Jurkat, Clone E6-1 (cell line): ENCODE measurements around the gene TAP2.
A peak's percentile ranks its signal among the peaks of the same experiment; 100 is the strongest.
"Not testable (repeated sequence)": the region's sequence is repeated elsewhere in the genome, so short reads cannot be mapped to it uniquely, and the experiment has no call there.

ENCODE experiments used
- DNase-seq: peaks from one replicate; pipeline ENCODE4 v3.0.0-alpha.2; 2011; ENCODE audit warnings: low read depth, low spot score
- H3K4me3 ChIP-seq: 2 replicates; pipeline ENCODE4 v1.5.1; 2011; ENCODE audit warnings: mild to moderate bottlenecking, low read length, control low read depth, moderate library complexity

TAP2 gene

GRCh38 chr6:32805404-32805803 is 33.1 kb downstream of the TAP2 start:
- not testable (repeated sequence) for H3K4me3 ChIP-seq, DNase-seq

- DNase-seq: no peak
- no peak overlapping the region for H3K4me3 ChIP-seq
Observed at GRCh38 chr6:32803416-32803815, 35.1 kb downstream of the TAP2 start.

- no peak for DNase-seq
- no peak overlapping the region for H3K4me3 ChIP-seq
Observed at GRCh38 chr6:32799740-32800139, 38.8 kb downstream of the TAP2 start.

GRCh38 chr6:32799168-32799567 is 39.4 kb downstream of the TAP2 start:
- no peak for DNase-seq
- H3K4me3 ChIP-seq: no peak overlapping the region

- peak overlapping the region; percentile 36 for H3K4me3 ChIP-seq
Observed at GRCh38 chr6:32796848-32797776, 41.4 kb downstream of the TAP2 start.

GRCh38 chr6:32794510-32794909 is 44.0 kb downstream of the TAP2 start:
- no peak for DNase-seq
- no peak overlapping the region for H3K4me3 ChIP-seq

More at GRCh38 chr6:32796848-32797776, 41.4 kb downstream of the TAP2 start:
- DNase-seq: peak; percentile 50

GRCh38 chr6:32792901-32793435 is 45.6 kb downstream of the TAP2 start:
- DNase-seq: no peak

GRCh38 chr6:32790306-32790705 is 48.2 kb downstream of the TAP2 start:
- no peak overlapping the region for H3K4me3 ChIP-seq
- DNase-seq: no peak

More at GRCh38 chr6:32792901-32793435, 45.6 kb downstream of the TAP2 start:
- no peak overlapping the region for H3K4me3 ChIP-seq
